Stimulated activated CD8-positive, alpha-beta memory T cell treated with anti-CD3 and anti-CD28 coated beads, Interleukin-12 subunit alpha, Interleukin-12 subunit beta, amount 100 ng/mL, for 1 hour (primary cell): ENCODE measurements around the gene FKBP5.

Source experiments
- DNase-seq: peaks from one replicate; pipeline ENCODE4 v3.0.0-alpha.2; 2020; ENCODE audit warnings: low read depth

Gene FKBP5

GRCh38 chr6:35663447-35664235 lies 25.1 kb downstream of the FKBP5 start:
- DNase-seq = no peak

DNA sequence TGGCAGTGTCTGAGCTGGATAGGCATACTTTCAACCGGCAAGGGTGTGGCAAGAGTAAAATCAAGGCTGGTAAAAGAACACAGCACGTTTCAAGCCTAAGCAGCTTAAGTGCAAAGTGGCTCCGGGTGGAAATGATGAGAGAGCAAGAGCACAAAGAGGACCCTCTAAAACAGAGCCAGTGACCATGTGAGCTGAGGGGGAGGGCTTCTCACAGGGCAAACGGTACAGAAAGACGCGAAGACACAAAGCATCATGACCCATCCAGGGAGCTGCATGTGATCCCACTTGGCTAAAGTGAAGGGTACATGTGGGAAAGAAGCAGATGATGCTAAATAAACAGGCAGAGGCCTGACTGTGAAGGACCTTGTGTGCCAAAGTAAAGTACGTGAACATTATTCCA lies 25.7 kb downstream of the FKBP5 start:
- no peak for DNase-seq

DNA sequence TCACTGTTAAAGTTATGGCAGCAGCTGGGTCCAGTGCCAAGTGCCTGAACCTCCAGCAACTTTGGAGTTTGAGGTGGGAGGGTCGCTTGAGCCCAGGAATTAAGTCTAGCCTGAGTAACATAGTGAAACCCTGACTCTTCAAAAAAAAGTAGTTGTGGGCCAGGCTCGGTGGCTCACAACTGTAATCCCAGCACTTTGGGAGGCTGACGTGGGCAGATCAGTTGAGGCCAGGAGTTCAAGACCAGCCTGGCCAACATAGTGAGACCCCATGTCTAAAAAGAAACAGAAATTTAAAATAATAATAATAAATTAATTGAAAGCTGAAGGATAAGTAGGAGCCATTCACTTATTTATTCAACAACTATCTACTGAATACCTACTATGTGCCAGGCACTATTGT lies 33.8 kb downstream of the FKBP5 start:
- no peak for DNase-seq

DNA sequence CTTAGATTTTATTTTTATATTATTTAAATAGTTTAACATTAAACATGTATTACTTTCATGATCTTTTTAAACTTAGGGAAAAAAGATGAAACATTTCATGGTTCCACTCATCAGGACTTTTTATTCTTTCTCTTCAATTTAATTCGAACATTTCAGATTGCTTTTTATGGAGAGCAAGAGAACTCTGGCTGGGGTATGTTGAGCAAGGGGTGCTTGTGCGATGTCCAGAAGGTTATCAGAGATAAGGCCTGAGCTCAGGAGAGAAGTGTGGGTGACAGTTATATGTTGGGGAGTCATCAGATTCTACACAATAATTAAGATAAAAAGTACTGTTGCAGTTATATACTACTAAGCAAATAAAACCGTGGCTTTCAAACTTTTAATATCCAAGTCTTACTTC lies 37.5 kb downstream of the FKBP5 start:
- DNase-seq = no peak

- no peak for DNase-seq
These were observed 38.7 kb downstream of the FKBP5 start for GRCh38 chr6:35650015-35650414.

DNA sequence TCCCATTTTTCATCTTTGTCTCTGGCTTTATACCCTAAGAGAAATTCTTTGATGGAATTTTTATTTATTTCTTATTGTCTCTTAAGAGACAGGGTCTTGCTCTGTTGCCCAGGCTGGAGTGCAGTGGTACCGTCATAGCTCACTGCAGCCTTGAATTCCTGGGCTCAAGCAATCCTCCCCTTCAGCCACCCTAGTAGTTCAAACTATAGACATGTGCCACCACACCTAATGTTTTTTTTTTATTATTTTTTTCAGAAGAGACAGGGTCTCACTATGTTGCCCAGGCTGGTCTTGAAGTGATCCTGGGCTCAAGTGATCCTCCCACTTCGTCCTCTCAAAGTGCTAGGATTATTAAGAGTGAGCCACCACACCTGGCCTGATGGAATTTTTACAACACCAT lies 40.5 kb downstream of the FKBP5 start:
- no peak for DNase-seq

- no peak for DNase-seq
These were observed 41.3 kb downstream of the FKBP5 start for GRCh38 chr6:35647400-35647799.

GRCh38 chr6:35643162-35643535 lies 45.6 kb downstream of the FKBP5 start:
- no peak for DNase-seq

DNA sequence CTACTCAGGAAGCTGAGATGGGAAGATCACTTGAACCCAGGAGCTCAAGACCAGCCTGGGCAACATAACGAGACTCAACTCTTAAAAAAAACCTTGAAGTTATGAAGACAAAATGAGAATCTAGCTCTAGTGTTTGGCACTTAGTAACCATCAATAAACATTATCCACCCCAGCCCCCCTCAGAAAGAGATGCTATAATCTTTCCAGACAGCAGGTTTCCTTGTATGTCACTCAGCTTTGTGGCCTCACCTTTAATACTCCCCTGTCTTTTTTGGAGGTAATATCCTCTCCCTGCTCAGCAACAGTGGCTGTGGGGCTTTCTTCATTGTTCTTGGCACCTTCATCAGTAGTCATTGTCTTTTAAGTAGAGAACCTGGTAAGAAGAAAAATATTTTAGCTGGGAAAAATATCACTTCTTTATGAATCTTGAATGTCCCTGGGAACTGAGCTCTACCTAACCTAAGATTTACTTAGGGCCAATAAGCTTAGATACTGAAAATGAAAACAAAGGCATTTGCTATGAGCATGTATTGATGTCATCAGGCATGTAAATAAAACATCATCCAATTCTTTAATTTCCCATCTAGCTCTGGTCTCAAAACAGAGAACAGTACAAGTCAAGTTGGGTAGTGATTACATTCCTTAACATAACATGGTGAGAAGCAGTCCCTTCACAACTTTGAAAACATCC lies 46.1 kb downstream of the FKBP5 start:
- DNase-seq = no peak

GRCh38 chr6:35640017-35640664 lies 48.6 kb downstream of the FKBP5 start:
- no peak for DNase-seq

DNA sequence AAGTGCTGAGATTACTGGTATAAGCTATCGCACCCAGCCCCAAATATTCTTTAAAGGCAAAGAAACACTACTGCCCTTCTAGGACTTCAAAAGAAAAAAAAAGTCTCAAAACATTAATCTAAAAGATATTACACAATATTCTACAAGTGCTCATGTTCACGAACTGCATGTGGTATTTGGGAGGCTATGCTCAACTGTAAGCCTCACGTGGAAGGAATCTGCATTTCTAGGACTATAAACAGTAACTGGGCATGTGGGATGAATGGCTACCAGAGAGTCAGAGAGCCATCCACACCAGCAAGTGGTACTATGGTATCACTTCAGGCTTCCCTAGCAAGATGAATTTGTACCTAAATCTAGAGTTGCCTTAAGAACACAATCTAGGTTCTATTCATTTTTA lies 50.0 kb downstream of the FKBP5 start:
- DNase-seq = no peak

GRCh38 chr6:35637911-35638310 lies 50.8 kb downstream of the FKBP5 start:
- no peak for DNase-seq

GRCh38 chr6:35635601-35636597 lies 52.8 kb downstream of the FKBP5 start:
- no peak for DNase-seq

DNA sequence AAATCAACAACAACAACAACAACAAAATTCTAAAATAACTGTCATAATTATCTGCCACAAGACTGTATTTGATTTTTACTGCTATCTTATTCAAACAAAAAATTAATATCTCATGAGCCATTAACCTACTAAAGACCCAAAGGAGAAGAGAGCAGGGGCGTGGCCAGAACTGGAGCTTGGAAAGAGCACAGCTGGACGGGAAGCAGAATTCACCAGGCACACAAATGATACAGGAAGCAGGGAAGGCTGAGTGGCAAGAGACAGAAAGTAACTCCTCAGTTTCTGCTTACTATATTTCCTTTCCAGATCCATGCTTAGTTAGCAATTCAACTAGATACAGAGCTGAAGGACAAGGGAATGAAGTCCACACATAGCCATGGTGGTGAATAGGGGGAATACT lies 54.4 kb downstream of the FKBP5 start:
- DNase-seq = no peak

DNA sequence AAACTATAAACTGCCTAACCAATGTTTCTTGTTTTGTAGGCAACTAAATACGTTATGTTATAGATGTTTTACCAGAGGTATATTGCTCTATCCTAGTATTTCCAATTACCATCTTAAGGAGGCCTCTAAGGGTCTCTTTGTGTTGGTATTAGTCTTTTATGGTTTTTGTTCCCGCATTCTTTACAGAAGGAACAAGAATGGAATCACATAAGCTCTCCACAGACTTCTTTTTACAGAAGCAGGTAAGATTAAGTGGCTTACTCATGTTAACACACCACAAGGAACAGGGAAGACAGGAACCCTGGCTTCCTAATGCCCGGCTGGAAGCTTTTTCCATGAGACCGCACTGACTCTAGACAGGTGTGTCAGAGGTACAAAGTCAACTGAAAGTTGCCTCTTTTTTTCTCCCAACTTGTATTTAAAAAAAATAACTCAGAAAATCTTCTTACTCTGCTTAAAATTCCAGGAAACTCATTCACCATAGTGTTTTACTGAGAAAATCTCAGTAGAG lies 55.1 kb downstream of the FKBP5 start:
- no peak for DNase-seq

GRCh38 chr6:35629876-35630378 lies 58.8 kb downstream of the FKBP5 start:
- DNase-seq = no peak

- no peak for DNase-seq
These were observed 62.3 kb downstream of the FKBP5 start for GRCh38 chr6:35626401-35626800.

GRCh38 chr6:35624341-35625070 lies 64.2 kb downstream of the FKBP5 start:
- no peak for DNase-seq

- DNase-seq = no peak
These were observed 66.4 kb downstream of the FKBP5 start for GRCh38 chr6:35622283-35622682.

- DNase-seq = no peak
These were observed 68.0 kb downstream of the FKBP5 start for GRCh38 chr6:35620706-35621105.

DNA sequence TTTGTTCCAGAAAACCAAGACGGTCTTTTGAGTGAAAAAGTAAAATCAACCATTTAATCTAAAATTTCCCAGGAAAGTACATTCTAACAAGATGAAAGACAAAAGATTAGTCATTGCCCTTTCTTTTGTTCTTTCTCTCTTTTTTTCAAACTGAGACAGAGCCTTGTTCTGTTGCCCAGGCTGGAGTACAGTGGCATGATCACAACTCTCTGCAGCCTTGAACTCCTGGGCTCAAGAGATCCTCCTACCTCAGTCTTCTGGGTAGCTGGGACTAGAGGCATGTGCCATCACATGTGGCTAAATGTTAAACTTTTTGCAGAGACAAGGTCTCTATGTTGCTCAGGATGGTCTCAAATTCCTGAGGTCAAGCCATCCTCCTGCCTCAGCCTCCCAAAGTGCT lies 75.0 kb downstream of the FKBP5 start:
- no peak for DNase-seq
